ENCODE results near the gene RGS7. TPM values are rescaled to one million over a fixed set of nuclear protein-coding genes. Genes with fewer than 3 reads are reported as not detected.

Gene RGS7
- total and polyA plus RNA-seq, 2 of the 8 experiments (the other 6 are each of a cell fraction or from before 2014, with no cell fraction given) = 1.6 to 3.0 TPM

GRCh38 chr1:240831191-240831631 lies 525.8 kb downstream of the RGS7 start:
- H3K4ac ChIP-seq (replicated peaks; ENCODE audit: insufficient read length, low read depth, low read length) = no peak overlapping the region
- no peaks in the 10 kb centered on the region for H4K20me1 ChIP-seq (replicated peaks in 1 of 2; ENCODE audit: control insufficient read depth in 1 of 2, insufficient read depth in 2 of 2, low read length in 2 of 2)
- 93% methylated on average over 3 of the region's 3 CpGs; no CpG with 5 or more reads in 1 of the 2 experiments for WGBS, 2 experiments (ENCODE audit: extremely low coverage in 1 of 2, insufficient coverage in 1 of 2, insufficient read length in 1 of 2, insufficient replicate concordance in 2 of 2, low coverage in 1 of 2, low lambda C conversion rate in 2 of 2, missing lambda C conversion rate in 1 of 2)
- H3K14ac ChIP-seq (ENCODE audit: insufficient read length) = no peak overlapping the region
- H2BK5ac ChIP-seq (ENCODE audit: low read depth, low read length) = no peak overlapping the region
- H3K23me2 ChIP-seq (ENCODE audit: low read depth, low read length) = no peaks in the 10 kb centered on the region
- no peak overlapping the region for H2BK12ac ChIP-seq (ENCODE audit: low read depth, low read length)
- H3K9me3 ChIP-seq (ENCODE audit: insufficient read depth in 2 of 2, low read depth in 1 of 2, low read length in 1 of 2) = no peaks in the 10 kb centered on the region
- no peaks in the 10 kb centered on the region for H3K79me2 ChIP-seq (ENCODE audit: control insufficient read depth in 1 of 2, insufficient read depth in 2 of 2, low read length in 2 of 2)
- H2BK15ac ChIP-seq (ENCODE audit: low read length) = no peak overlapping the region
- H4K5ac ChIP-seq (ENCODE audit: insufficient read length, low read depth, low read length) = no peak overlapping the region
- H3K4me2 ChIP-seq (ENCODE audit: insufficient read depth in 1 of 2, low read depth in 2 of 2, low read length in 2 of 2) = no peak overlapping the region
- H2AK5ac ChIP-seq (ENCODE audit: low read depth, low read length) = no peak overlapping the region
- H3K36me3 ChIP-seq (ENCODE audit: control insufficient read depth in 2 of 4, insufficient read depth in 4 of 4, low read length in 3 of 4) = no peaks in the 10 kb centered on the region
- DNase-seq (ENCODE audit: low read depth in 1 of 2, low spot score in 2 of 2) (no peak), FAIRE-seq (no peak)
- H4K91ac ChIP-seq (replicated peaks; ENCODE audit: insufficient read length, low read length) = no peak overlapping the region
- H3K79me1 ChIP-seq (ENCODE audit: low read depth, low read length) = no peaks in the 10 kb centered on the region
- no peaks in the 10 kb centered on the region for H3K4me1 ChIP-seq (replicated peaks in 1 of 4; ENCODE audit: control insufficient read depth in 3 of 4, insufficient read depth in 4 of 4, low read length in 3 of 4)
- ChIA-PET CTCF (ENCODE audit: partially characterized antibody) (no interaction called here), POLR2A (ENCODE audit: partially characterized antibody) (no interaction called here)
- no peak overlapping the region for H3K18ac ChIP-seq (ENCODE audit: extremely low read depth, low read length)
- no peak overlapping the region for H2BK20ac ChIP-seq (ENCODE audit: low read length)
- H3K9ac ChIP-seq (replicated peaks in 1 of 4; ENCODE audit: extremely low read depth in 1 of 4, low read depth in 3 of 4, low read length in 3 of 4) = no peak overlapping the region
- no peaks in the 10 kb centered on the region for H3K27me3 ChIP-seq (replicated peaks in 1 of 4; ENCODE audit: control insufficient read depth in 3 of 4, extremely low read depth in 1 of 4, insufficient read depth in 3 of 4, low read length in 3 of 4)
- H2BK120ac ChIP-seq (replicated peaks; ENCODE audit: low read depth, low read length) = no peak overlapping the region
- no peak overlapping the region for H3K27ac ChIP-seq (ENCODE audit: low read depth, low read length)
- no peak overlapping the region for H4K8ac ChIP-seq (ENCODE audit: extremely low read depth, insufficient read depth, low read length)
- H3K4me3 ChIP-seq (ENCODE audit: extremely low read depth in 1 of 4, insufficient read depth in 2 of 4, low read depth in 3 of 4, low read length in 4 of 4) = no peak overlapping the region
- H3K56ac ChIP-seq (replicated peaks; ENCODE audit: insufficient read length, low read depth, low read length) = no peak overlapping the region
- no peak overlapping the region for H3K23ac ChIP-seq (ENCODE audit: insufficient read length)
- no peak overlapping the region for H2AFZ ChIP-seq (ENCODE audit: low read length)
- no peak for TF ChIP-seq SP2 (IDR thresholded peaks at IDR 0.05; ENCODE audit: low read length)
- TF ChIP-seq CEBPB (IDR thresholded peaks at IDR 0.05; ENCODE audit: low read depth, low read length) = no peak
- no peak for TF ChIP-seq RNF2 (IDR thresholded peaks at IDR 0.05; ENCODE audit: borderline replicate concordance, low read depth, low read length, missing control alignments, poor library complexity, severe bottlenecking)
- no peak for TF ChIP-seq EGR1 (IDR thresholded peaks at IDR 0.05; ENCODE audit: borderline replicate concordance, low read depth, low read length)
- TF ChIP-seq RXRA (IDR thresholded peaks at IDR 0.05; ENCODE audit: insufficient read depth, low read depth, low read length) = no peak
- TF ChIP-seq GTF2F1 (IDR thresholded peaks at IDR 0.05; ENCODE audit: borderline replicate concordance, low read depth, low read length) = no peak
- TF ChIP-seq CBX5 (IDR thresholded peaks at IDR 0.05; ENCODE audit: low read depth, low read length) = no peak
- TF ChIP-seq SRF (IDR thresholded peaks at IDR 0.05; ENCODE audit: low read depth, low read length) = no peak
